ENCODE results near the gene FBRS. TPM values are rescaled to one million over a fixed set of nuclear protein-coding genes. Genes with fewer than 3 reads are reported as not detected.

Gene FBRS
- polyA plus RNA-seq, 3 donors from 2014 or later = 0.06 to 5.5 (median 1.9) TPM

- Mint-ChIP-seq H3K27ac (peak overlapping the region; percentile 96 to 99 (median 98)), H3K36me3 (peaks cover 0 to 10% (median 3%) of the 10 kb centered on the region in 3 donors), H3K27me3 (ENCODE audit: low read depth in 3 of 3) (peaks cover 2 to 10% (median 8%) of the 10 kb centered on the region in 3 donors)
Measured at GRCh38 chr16:30651124-30652004, 6.9 kb upstream of the FBRS start.

GRCh38 chr16:30652005-30652296 lies 6.3 kb upstream of the FBRS start:
- no peak for DNase-seq
- no peaks in the 10 kb centered on the region for H3K9me3 Mint-ChIP-seq
- peak overlapping the region; percentile 71 to 86 (median 80) for H3K4me3 Mint-ChIP-seq
- peak overlapping the region; percentile 86 to 90 (median 87) for H3K27ac Mint-ChIP-seq
- peaks cover 0 to 11% (median 4%) of the 10 kb centered on the region in 3 donors for H3K36me3 Mint-ChIP-seq
- H3K4me1 Mint-ChIP-seq = peaks cover 35 to 37% of the 10 kb centered on the region in 2 donors
- H3K27me3 Mint-ChIP-seq (ENCODE audit: low read depth in 3 of 3) = peaks cover 2 to 10% (median 8%) of the 10 kb centered on the region in 3 donors

More at GRCh38 chr16:30651124-30652004, 6.9 kb upstream of the FBRS start:
- no peaks in the 10 kb centered on the region for H3K9me3 Mint-ChIP-seq
- peak overlapping the region; percentile 94 to 100 (median 98) for H3K4me3 Mint-ChIP-seq
- peaks cover 34% of the 10 kb centered on the region in 2 donors for H3K4me1 Mint-ChIP-seq
- peak; percentile 71 to 74 (median 72) for DNase-seq

GRCh38 chr16:30652718-30653117 lies 5.5 kb upstream of the FBRS start:
- no peak for DNase-seq
- Mint-ChIP-seq H3K27ac (peak overlapping the region; percentile 81 to 87 (median 87)), H3K4me3 (peak overlapping the region in 4 of 5 donors; percentile 80 to 86 (median 80)), H3K4me1 (peaks cover 43 to 44% of the 10 kb centered on the region in 2 donors), H3K27me3 (ENCODE audit: low read depth in 3 of 3) (peaks cover 5 to 10% (median 8%) of the 10 kb centered on the region in 3 donors), H3K36me3 (peaks cover 0 to 11% (median 4%) of the 10 kb centered on the region in 3 donors), H3K9me3 (no peaks in the 10 kb centered on the region)

- no peak overlapping the region for H3K4me3 Mint-ChIP-seq
- H3K27me3 Mint-ChIP-seq (ENCODE audit: low read depth in 3 of 3) = peaks cover 14 to 20% (median 19%) of the 10 kb centered on the region in 3 donors
- H3K27ac Mint-ChIP-seq = no peak overlapping the region
- peaks cover 33 to 38% of the 10 kb centered on the region in 2 donors for H3K4me1 Mint-ChIP-seq
- peaks cover 0 to 11% (median 4%) of the 10 kb centered on the region in 3 donors for H3K36me3 Mint-ChIP-seq
- DNase-seq = no peak
- H3K9me3 Mint-ChIP-seq = no peaks in the 10 kb centered on the region
Measured at GRCh38 chr16:30654856-30655255, 3.4 kb upstream of the FBRS start.

- Mint-ChIP-seq H3K4me1 (peaks cover 32 to 39% of the 10 kb centered on the region in 2 donors), H3K27ac (peak overlapping the region in 5 of 6 donors; percentile 59 to 93 (median 64)), H3K27me3 (ENCODE audit: low read depth in 3 of 3) (peaks cover 14 to 16% (median 15%) of the 10 kb centered on the region in 3 donors), H3K36me3 (peaks cover 0 to 11% (median 8%) of the 10 kb centered on the region in 3 donors), H3K4me3 (peak overlapping the region in 1 of 5 donors; percentile 65), H3K9me3 (no peaks in the 10 kb centered on the region)
- DNase-seq = no peak
Measured at GRCh38 chr16:30655815-30656347, 2.4 kb upstream of the FBRS start.

- H3K4me3 Mint-ChIP-seq = peak overlapping the region in 3 of 5 donors; percentile 21 to 65 (median 30)
- no peak for DNase-seq
- H3K9me3 Mint-ChIP-seq = no peaks in the 10 kb centered on the region
- peak overlapping the region; percentile 59 to 93 (median 72) for H3K27ac Mint-ChIP-seq
- H3K27me3 Mint-ChIP-seq (ENCODE audit: low read depth in 3 of 3) = peaks cover 14 to 15% (median 14%) of the 10 kb centered on the region in 3 donors
- H3K4me1 Mint-ChIP-seq = peaks cover 35 to 44% of the 10 kb centered on the region in 2 donors
- peaks cover 0 to 14% (median 8%) of the 10 kb centered on the region in 3 donors for H3K36me3 Mint-ChIP-seq
Measured at GRCh38 chr16:30656388-30656787, 1.8 kb upstream of the FBRS start.

GRCh38 chr16:30656974-30657865 lies 1.0 kb upstream of the FBRS start:
- H3K27ac Mint-ChIP-seq = peak overlapping the region; percentile 80 to 96 (median 94)
- DNase-seq = no peak
- H3K27me3 Mint-ChIP-seq (ENCODE audit: low read depth in 3 of 3) = peaks cover 9 to 15% (median 14%) of the 10 kb centered on the region in 3 donors
- H3K4me1 Mint-ChIP-seq = peaks cover 36 to 46% of the 10 kb centered on the region in 2 donors
- H3K4me3 Mint-ChIP-seq = peak overlapping the region; percentile 78 to 87 (median 82)
- H3K36me3 Mint-ChIP-seq = peaks cover 0 to 20% (median 8%) of the 10 kb centered on the region in 3 donors
- no peaks in the 10 kb centered on the region for H3K9me3 Mint-ChIP-seq

- DNase-seq = no peak
- peaks cover 9 to 28% (median 16%) of the 10 kb centered on the region in 3 donors for H3K36me3 Mint-ChIP-seq
Measured at GRCh38 chr16:30658731-30659506, 688 bp downstream of the FBRS start.

GRCh38 chr16:30659507-30660423 lies 1.5 kb downstream of the FBRS start:
- Mint-ChIP-seq H3K27me3 (ENCODE audit: low read depth in 3 of 3) (peaks cover 9 to 16% (median 15%) of the 10 kb centered on the region in 3 donors), H3K4me3 (peak overlapping the region; percentile 76 to 85 (median 84)), H3K9me3 (no peaks in the 10 kb centered on the region), H3K4me1 (peaks cover 44 to 51% of the 10 kb centered on the region in 2 donors), H3K36me3 (peaks cover 9 to 29% (median 16%) of the 10 kb centered on the region in 3 donors), H3K27ac (peak overlapping the region; percentile 83 to 96 (median 90))
- DNase-seq = peak; percentile 40 to 49 (median 47)

More at GRCh38 chr16:30658731-30659506, 688 bp downstream of the FBRS start:
- Mint-ChIP-seq H3K9me3 (no peaks in the 10 kb centered on the region), H3K4me3 (peak overlapping the region; percentile 88 to 98 (median 93)), H3K4me1 (peaks cover 44 to 51% of the 10 kb centered on the region in 2 donors), H3K27me3 (ENCODE audit: low read depth in 3 of 3) (peaks cover 9 to 16% (median 15%) of the 10 kb centered on the region in 3 donors), H3K27ac (peak overlapping the region; percentile 96 to 100 (median 100))

- H3K36me3 Mint-ChIP-seq = peaks cover 9 to 26% (median 16%) of the 10 kb centered on the region in 3 donors
- peaks cover 9 to 16% (median 15%) of the 10 kb centered on the region in 3 donors for H3K27me3 Mint-ChIP-seq (ENCODE audit: low read depth in 3 of 3)
- peaks cover 44 to 51% of the 10 kb centered on the region in 2 donors for H3K4me1 Mint-ChIP-seq
- peak overlapping the region; percentile 83 to 96 (median 90) for H3K27ac Mint-ChIP-seq
- peak overlapping the region; percentile 76 to 85 (median 84) for H3K4me3 Mint-ChIP-seq
- peak; percentile 48 to 62 (median 48) for DNase-seq
- no peaks in the 10 kb centered on the region for H3K9me3 Mint-ChIP-seq
Measured at GRCh38 chr16:30660424-30661261, 2.4 kb downstream of the FBRS start.

GRCh38 chr16:30662449-30662848 lies 4.2 kb downstream of the FBRS start:
- H3K4me1 Mint-ChIP-seq = peaks cover 36 to 40% of the 10 kb centered on the region in 2 donors
- H3K27me3 Mint-ChIP-seq (ENCODE audit: low read depth in 3 of 3) = peaks cover 9 to 15% (median 15%) of the 10 kb centered on the region in 3 donors

More at GRCh38 chr16:30662449-30662848, 4.2 kb downstream of the FBRS start:
- peaks cover 9 to 27% (median 12%) of the 10 kb centered on the region in 3 donors for H3K36me3 Mint-ChIP-seq
- no peak for DNase-seq
- H3K4me3 Mint-ChIP-seq = peak overlapping the region in 1 of 5 donors; percentile 3
- H3K27ac Mint-ChIP-seq = peak overlapping the region in 1 of 6 donors; percentile 79
- no peaks in the 10 kb centered on the region for H3K9me3 Mint-ChIP-seq

Measured in immature natural killer cell (primary cell).